Measurements from ENCODE around the gene KCP. TPM values are rescaled to one million over a fixed set of nuclear protein-coding genes. Genes with fewer than 3 reads are reported as not detected.

KCP gene
- total RNA-seq, 4 donors from 2014 or later: 0.47 to 1.5 (median 0.87) TPM

DNA sequence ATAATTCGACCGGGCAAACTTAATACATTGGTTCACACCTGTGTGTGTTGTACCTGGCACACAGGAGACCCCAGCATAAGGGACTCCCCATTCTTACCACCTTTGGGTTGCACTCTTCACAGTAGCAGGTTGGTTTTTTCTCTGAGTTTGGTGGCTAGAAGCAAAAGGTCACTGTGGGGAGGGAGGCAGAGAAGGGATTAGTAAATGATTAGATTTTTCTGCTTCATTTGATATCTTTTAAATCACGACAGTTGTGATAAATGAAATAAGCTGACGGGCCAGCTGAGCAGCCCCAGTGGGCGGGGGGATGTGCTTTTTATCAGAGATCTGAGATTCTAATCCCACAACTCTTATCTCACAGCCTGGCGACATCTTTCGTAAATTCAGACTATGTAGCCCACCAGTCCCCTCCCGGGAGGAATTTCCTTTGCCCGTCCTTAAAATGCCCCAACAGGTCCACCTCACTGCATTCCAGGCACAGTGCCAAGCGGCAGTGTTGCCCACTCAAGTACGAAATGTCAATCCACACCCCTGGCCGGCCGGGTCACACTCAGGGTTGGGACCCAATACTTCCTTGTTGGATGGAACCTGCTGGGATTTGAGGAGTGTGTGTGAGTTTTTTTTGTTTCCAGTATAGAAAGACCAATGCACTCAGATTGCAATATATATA, 10.5 kb upstream of the KCP start:
- Histone ChIP-seq H3K27me3 (peaks cover 0 to 69% (median under 1%) of the 10 kb centered on the region in 4 donors), H3K4me3 (no peak overlapping the region), H3K9me3 (no peaks in the 10 kb centered on the region), H3K36me3 (no peaks in the 10 kb centered on the region), H3K4me1 (peaks cover 0 to 7% (median 1%) of the 10 kb centered on the region in 3 donors), H3K27ac (no peak overlapping the region)
- intact Hi-C loops (cut with DNase I): no loop called here
- DNase-seq: no peak
- WGBS, 2 donors: 44 to 51% methylated on average over 11 to 13 of the region's 13 CpGs
- TF ChIP-seq POLR2A (IDR thresholded peaks at IDR 0.05): no peak
- TF ChIP-seq, protein P1, sequence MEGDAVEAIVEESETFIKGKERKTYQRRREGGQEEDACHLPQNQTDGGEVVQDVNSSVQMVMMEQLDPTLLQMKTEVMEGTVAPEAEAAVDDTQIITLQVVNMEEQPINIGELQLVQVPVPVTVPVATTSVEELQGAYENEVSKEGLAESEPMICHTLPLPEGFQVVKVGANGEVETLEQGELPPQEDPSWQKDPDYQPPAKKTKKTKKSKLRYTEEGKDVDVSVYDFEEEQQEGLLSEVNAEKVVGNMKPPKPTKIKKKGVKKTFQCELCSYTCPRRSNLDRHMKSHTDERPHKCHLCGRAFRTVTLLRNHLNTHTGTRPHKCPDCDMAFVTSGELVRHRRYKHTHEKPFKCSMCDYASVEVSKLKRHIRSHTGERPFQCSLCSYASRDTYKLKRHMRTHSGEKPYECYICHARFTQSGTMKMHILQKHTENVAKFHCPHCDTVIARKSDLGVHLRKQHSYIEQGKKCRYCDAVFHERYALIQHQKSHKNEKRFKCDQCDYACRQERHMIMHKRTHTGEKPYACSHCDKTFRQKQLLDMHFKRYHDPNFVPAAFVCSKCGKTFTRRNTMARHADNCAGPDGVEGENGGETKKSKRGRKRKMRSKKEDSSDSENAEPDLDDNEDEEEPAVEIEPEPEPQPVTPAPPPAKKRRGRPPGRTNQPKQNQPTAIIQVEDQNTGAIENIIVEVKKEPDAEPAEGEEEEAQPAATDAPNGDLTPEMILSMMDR (IDR thresholded peaks at IDR 0.05): no peak

DNA sequence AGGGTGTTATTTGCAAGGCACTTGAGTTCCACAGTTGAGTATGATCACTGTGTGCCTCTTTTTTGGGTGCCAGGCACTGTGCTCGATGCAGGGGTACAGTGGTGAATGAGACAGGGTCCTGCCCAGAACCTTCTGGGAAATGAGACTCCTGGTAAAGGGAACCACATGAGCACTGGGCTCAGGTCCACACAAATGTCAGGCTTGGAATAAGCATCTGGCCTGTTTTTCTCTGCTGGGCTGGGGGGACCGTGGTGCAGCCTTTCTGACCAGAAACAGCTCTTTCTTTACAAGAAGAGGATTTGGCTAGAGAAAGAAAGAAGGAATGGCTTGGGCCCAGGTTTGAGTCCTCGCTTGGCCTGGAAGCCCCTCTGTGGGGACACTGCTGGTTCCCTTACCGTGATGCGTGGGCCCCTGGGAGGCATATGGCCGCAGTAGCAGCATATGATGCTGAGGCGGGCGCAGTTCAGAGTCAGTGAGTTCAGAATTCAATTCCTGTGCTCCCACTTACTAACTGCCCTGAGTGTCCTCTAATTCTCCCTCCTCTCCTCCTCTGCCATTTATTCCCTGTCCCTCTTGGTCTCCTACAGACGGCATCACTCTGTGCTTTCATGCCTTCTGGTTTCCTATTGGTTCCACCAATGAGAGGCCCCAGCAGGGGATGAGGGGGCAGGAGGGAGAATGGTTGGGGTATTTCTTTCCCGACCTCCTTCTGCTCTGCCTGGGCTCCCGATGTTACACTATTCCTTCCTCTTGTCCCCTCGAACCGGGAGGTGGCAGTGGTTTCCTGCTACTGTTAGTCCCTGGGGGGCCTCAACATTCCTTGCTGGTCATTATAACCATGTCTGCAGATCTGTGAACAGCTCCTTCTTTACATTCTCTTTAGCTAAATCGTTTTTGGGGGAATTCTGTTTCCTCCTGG, 9.6 kb upstream of the KCP start:
- 64 to 65% methylated on average over 14 of the region's 14 CpGs for WGBS, 2 donors
- H3K9me3 ChIP-seq: no peaks in the 10 kb centered on the region
- H3K4me3 ChIP-seq: no peak overlapping the region
- H3K27me3 ChIP-seq: peaks cover 0 to 78% (median 2%) of the 10 kb centered on the region in 4 donors
- no peak overlapping the region for H3K27ac ChIP-seq
- intact Hi-C loops (cut with DNase I): no loop called here
- DNase-seq: no peak
- peaks cover 7 to 16% (median 10%) of the 10 kb centered on the region in 3 donors for H3K4me1 ChIP-seq
- no peaks in the 10 kb centered on the region for H3K36me3 ChIP-seq
- TF ChIP-seq, protein P1 (IDR thresholded peaks at IDR 0.05): no peak
- TF ChIP-seq POLR2A (IDR thresholded peaks at IDR 0.05): no peak

DNA sequence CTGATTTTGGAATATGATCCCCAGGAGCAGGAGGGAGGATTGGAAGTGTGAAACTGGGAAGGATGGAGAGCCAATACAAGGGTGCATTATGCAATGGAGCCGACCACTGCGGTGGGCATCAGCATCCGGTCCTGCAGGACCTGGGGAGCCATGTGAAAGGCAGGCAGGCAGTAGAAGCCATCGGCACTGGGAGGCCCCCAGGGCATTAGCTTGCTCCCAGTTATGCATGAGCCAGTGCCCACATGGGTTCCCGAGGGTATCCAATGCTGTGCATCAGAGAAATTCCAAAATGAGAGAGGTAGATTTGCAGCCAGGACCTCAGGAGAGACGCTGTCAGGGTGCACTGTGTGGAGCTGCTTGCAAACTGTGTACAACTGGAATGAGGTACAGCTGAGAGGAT, 8.7 kb upstream of the KCP start:
- Histone ChIP-seq H3K4me1 (peaks cover 13 to 22% (median 14%) of the 10 kb centered on the region in 3 donors), H3K4me3 (no peak overlapping the region), H3K9me3 (no peaks in the 10 kb centered on the region), H3K36me3 (no peaks in the 10 kb centered on the region), H3K27ac (no peak overlapping the region), H3K27me3 (peaks cover 0 to 87% (median 6%) of the 10 kb centered on the region in 4 donors)
- no peak for TF ChIP-seq POLR2A (IDR thresholded peaks at IDR 0.05)
- TF ChIP-seq, protein P1 (IDR thresholded peaks at IDR 0.05): no peak
- WGBS, 2 donors: 69 to 73% methylated on average over 6 of the region's 6 CpGs
- no peak for DNase-seq
- intact Hi-C loops (cut with DNase I): no loop called here

DNA sequence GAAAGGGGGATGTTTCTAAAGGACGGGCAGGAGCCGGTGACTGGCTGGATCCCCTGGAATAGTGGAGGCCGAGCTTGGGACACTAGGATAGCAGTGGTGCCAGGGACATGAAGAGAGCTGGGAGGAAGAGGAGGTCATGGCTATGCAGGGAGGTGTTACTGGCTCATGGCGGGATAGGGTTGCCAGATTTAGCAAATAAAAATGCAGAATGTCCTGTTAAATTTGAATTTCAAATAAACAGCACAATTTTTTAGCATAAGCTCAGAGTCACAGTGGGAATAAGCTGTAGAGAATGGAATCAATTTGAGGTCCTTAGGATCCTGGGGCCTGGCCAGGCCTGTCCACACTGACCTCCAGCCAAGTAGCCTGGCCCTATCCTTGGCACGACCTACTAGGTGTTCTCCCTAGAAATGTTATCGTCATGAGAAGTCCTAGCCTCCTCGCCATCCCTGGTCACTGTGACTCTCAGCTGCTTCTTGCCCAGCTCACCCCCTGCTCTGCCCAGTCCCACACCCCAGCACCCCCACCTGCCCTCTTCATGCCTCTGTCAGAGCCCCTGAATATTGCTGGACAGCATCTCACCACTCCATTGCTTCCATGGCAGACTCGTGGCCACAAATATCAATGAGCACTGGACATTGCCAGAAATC, 7.6 kb upstream of the KCP start:
- H3K4me3 ChIP-seq: no peak overlapping the region
- intact Hi-C loops (cut with DNase I): no loop called here
- no peak for TF ChIP-seq POLR2A (IDR thresholded peaks at IDR 0.05)
- TF ChIP-seq, protein P1 (IDR thresholded peaks at IDR 0.05): no peak
- peaks cover 13 to 22% (median 14%) of the 10 kb centered on the region in 3 donors for H3K4me1 ChIP-seq
- peaks cover 0 to 90% (median 6%) of the 10 kb centered on the region in 4 donors for H3K27me3 ChIP-seq
- DNase-seq: no peak
- H3K27ac ChIP-seq: no peak overlapping the region
- H3K36me3 ChIP-seq: no peaks in the 10 kb centered on the region
- no peaks in the 10 kb centered on the region for H3K9me3 ChIP-seq
- WGBS, 2 donors: 83 to 90% methylated on average over 8 of the region's 8 CpGs

Data from esophagus squamous epithelium (tissue), 5 donors.